ENCODE data around the gene OCIAD2.

DNA sequence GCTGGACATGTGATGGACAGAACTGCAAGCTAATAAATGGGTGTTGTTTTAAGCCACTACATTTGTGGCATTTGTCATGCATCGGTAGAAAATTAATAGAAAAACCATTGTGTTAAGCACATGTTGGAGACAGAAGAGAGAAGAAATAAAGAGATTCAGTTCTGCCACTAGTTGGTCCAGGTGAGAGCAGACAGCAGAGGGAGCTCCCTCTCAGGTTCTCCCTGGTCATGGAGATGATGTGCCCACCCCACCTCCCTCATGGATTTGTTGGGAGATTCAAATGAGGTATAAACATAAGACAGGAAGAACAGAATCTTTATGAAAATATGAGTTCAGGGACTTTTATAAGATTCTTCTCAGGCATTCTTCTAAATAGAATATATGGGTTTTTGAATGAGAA, 36.8 kb upstream of the OCIAD2 start:
- TF ChIP-seq, protein P1, sequence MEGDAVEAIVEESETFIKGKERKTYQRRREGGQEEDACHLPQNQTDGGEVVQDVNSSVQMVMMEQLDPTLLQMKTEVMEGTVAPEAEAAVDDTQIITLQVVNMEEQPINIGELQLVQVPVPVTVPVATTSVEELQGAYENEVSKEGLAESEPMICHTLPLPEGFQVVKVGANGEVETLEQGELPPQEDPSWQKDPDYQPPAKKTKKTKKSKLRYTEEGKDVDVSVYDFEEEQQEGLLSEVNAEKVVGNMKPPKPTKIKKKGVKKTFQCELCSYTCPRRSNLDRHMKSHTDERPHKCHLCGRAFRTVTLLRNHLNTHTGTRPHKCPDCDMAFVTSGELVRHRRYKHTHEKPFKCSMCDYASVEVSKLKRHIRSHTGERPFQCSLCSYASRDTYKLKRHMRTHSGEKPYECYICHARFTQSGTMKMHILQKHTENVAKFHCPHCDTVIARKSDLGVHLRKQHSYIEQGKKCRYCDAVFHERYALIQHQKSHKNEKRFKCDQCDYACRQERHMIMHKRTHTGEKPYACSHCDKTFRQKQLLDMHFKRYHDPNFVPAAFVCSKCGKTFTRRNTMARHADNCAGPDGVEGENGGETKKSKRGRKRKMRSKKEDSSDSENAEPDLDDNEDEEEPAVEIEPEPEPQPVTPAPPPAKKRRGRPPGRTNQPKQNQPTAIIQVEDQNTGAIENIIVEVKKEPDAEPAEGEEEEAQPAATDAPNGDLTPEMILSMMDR (IDR thresholded peaks at IDR 0.05; ENCODE audit: low read depth, low read length), result peak; percentile 11
- TF ChIP-seq POLR2A (IDR thresholded peaks at IDR 0.05; ENCODE audit: extremely low read depth, insufficient read length), result no peak
- TF ChIP-seq, protein P2, sequence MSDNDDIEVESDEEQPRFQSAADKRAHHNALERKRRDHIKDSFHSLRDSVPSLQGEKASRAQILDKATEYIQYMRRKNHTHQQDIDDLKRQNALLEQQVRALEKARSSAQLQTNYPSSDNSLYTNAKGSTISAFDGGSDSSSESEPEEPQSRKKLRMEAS (IDR thresholded peaks at IDR 0.05; ENCODE audit: low read depth, low read length), result no peak
- no peak for TF ChIP-seq MYC (IDR thresholded peaks at IDR 0.05; ENCODE audit: low read depth, low read length)

Measured in NB4 (cell line).